Endodermal cell (in vitro differentiated cells): ENCODE data around the gene HS1BP3. TPM values are rescaled to one million over a fixed set of nuclear protein-coding genes. Genes with fewer than 3 reads are reported as not detected.

Experiments used
- DNase-seq: peaks from one replicate; pipeline ENCODE4 v3.0.0-alpha.2; 2017
- H3K27ac ChIP-seq: 2 replicates; pipeline ENCODE4 v1.5.1; 2013; ENCODE audit warnings: mild to moderate bottlenecking, low read depth, low read length, moderate library complexity
- H3K27me3 ChIP-seq: 2 replicates; pipeline ENCODE4 v1.6.1; 2013; ENCODE audit warnings: mild to moderate bottlenecking, low read length, moderate library complexity; ENCODE audit not compliant: insufficient read depth, control insufficient read depth, poor library complexity, severe bottlenecking
- H3K36me3 ChIP-seq: 2 replicates; pipeline ENCODE4 v1.7.0; 2013; ENCODE audit warnings: mild to moderate bottlenecking, low read length, moderate library complexity; ENCODE audit not compliant: control insufficient read depth, insufficient read depth
- H3K4me1 ChIP-seq: one replicate; pipeline ENCODE4 v1.7.0; 2013; ENCODE audit warnings: low read length; ENCODE audit not compliant: control insufficient read depth, insufficient read depth
- H3K4me3 ChIP-seq: 2 replicates; pipeline ENCODE4 v1.5.1; 2013; ENCODE audit warnings: mild to moderate bottlenecking, low read length, moderate library complexity
- H3K9ac ChIP-seq: 2 replicates; pipeline ENCODE4 v1.6.1; 2013; ENCODE audit warnings: mild to moderate bottlenecking, low read length, moderate library complexity; ENCODE audit not compliant: poor library complexity, severe bottlenecking; ENCODE audit errors: extremely low read depth
- H3K9me3 ChIP-seq: 2 replicates; pipeline ENCODE4 v1.6.1; 2013; ENCODE audit warnings: mild to moderate bottlenecking, low read length, moderate library complexity; ENCODE audit not compliant: control insufficient read depth
- H3K27ac Mint-ChIP-seq: 2 replicates; pipeline ENCODE4 v1.8.0; 2020; ENCODE audit warnings: mixed read lengths
- H3K27me3 Mint-ChIP-seq: 2 replicates; pipeline ENCODE4 v1.8.0; 2021; ENCODE audit warnings: mild to moderate bottlenecking, mixed read lengths; ENCODE audit not compliant: insufficient read depth
- H3K36me3 Mint-ChIP-seq: 2 replicates; pipeline ENCODE4 v1.8.0; 2020; ENCODE audit warnings: low read depth, mixed read lengths
- H3K4me1 Mint-ChIP-seq: 2 replicates; pipeline ENCODE4 v1.8.0; 2020; ENCODE audit warnings: mixed read lengths
- H3K4me3 Mint-ChIP-seq: 2 replicates; pipeline ENCODE4 v1.8.0; 2020; ENCODE audit warnings: mild to moderate bottlenecking, moderate library complexity, mixed read lengths
- H3K9me3 Mint-ChIP-seq: 2 replicates; pipeline ENCODE4 v1.8.0; 2020; ENCODE audit warnings: mild to moderate bottlenecking, mixed read lengths
- WGBS, 2 experiments: methylation state at CpG; one replicate each; pipeline versions ENCODE4 v1.1.5 to v1.1.7; 2013; ENCODE audit warnings: missing lambda C conversion rate in 2 of 2, mixed read lengths in 1 of 2; ENCODE audit not compliant: insufficient coverage in 1 of 2, insufficient read length in 1 of 2; 5-methylcytosine and 5-hydroxymethylcytosine counted together
- total RNA-seq, 2 donors: library from RNA; stranded (reverse); fragmentation: NEBNext Ultra II Directional in 1 of 2; extraction: Animal tissue kit (Norgen Biotek cat#: 25700) in 1 of 2; gene quantifications; 2 replicates in 1 of 2; 3 replicates in 1 of 2; pipeline ENCODE4 v1.2.1, GENCODE V29; 2021
- TF ChIP-seq, protein P1 (sequence below): fragments of 200-600 bp; sonication (generic); conservative IDR thresholded peaks from 2 replicates; pipeline ENCODE4 v1.5.0; 2021; ENCODE audit warnings: antibody characterized with exemption, mild to moderate bottlenecking

HS1BP3 gene
- total RNA-seq, 2 donors from 2014 or later: 23.0 to 26.2 TPM

DNA sequence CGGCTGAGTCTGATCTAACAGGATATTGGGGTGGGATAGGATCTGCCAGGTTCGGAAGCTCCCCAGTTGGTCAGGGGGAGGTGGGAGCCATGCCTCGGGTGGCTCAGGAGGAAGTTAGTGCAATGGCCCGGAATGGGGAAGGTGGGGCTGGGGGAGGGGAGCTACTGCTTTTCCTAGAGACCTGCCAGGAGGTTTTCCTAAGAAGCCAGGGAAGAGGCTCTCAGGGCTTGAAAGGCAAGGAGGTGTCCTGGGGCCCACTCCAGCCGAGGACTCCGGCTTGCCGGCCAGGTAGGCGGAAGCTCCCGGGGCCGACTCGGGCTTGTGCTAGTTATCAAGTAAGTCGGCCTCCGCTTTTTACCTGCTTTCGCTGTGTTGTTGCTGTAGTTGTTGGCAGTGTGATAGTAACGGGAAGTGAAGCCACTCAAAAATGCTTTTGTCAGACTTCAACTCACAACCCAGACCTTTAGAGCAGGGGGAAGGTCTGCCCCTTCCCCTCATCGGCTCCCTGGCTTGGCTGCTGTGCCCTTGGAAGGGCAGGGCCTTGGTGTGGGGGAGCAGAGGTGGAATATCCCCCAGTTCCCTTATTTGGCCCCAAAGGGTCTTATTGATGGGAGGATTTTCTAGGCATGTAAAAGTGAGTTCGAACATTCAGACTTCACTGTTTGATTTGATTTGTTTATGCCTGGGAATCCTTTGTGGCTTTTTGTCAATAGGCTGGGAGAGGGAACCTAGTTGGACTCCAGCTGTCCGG is 21.5 kb upstream of the HS1BP3 start:
- H3K4me1 Mint-ChIP-seq: peaks cover 9% of the 10 kb centered on the region
- peaks cover 15% of the 10 kb centered on the region for H3K9me3 Mint-ChIP-seq
- Histone ChIP-seq H3K9ac (no peak overlapping the region), H3K4me3 (no peak overlapping the region), H3K27me3 (peaks cover 76% of the 10 kb centered on the region), H3K27ac (no peak overlapping the region), H3K9me3 (no peaks in the 10 kb centered on the region), H3K36me3 (no peaks in the 10 kb centered on the region), H3K4me1 (no peaks in the 10 kb centered on the region)
- peak; percentile 85 for DNase-seq
- H3K27ac Mint-ChIP-seq: no peak overlapping the region
- WGBS, 2 experiments: 15 to 27% methylated on average over 9 to 18 of the region's 18 CpGs
- TF ChIP-seq, protein P1, sequence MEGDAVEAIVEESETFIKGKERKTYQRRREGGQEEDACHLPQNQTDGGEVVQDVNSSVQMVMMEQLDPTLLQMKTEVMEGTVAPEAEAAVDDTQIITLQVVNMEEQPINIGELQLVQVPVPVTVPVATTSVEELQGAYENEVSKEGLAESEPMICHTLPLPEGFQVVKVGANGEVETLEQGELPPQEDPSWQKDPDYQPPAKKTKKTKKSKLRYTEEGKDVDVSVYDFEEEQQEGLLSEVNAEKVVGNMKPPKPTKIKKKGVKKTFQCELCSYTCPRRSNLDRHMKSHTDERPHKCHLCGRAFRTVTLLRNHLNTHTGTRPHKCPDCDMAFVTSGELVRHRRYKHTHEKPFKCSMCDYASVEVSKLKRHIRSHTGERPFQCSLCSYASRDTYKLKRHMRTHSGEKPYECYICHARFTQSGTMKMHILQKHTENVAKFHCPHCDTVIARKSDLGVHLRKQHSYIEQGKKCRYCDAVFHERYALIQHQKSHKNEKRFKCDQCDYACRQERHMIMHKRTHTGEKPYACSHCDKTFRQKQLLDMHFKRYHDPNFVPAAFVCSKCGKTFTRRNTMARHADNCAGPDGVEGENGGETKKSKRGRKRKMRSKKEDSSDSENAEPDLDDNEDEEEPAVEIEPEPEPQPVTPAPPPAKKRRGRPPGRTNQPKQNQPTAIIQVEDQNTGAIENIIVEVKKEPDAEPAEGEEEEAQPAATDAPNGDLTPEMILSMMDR: no peak
- no peaks in the 10 kb centered on the region for H3K36me3 Mint-ChIP-seq
- H3K27me3 Mint-ChIP-seq: peaks cover 70% of the 10 kb centered on the region
- no peak overlapping the region for H3K4me3 Mint-ChIP-seq

DNA sequence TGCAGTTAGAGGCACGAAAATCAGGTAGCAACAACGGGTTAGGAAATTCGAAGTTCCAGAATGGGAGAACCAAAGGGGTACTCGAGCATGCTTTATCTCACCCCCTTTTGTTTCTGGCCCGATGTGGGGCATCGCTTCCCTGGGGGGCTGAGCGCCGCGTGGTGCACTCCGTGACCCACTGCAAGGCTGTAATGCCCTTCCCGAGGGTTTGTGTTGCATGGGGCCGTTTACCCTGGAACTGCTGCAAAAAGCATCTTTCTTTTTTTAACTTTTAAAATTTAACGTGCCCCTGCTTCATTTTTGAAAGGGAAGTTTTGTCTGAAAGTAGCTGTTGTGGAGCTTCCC is 20.8 kb upstream of the HS1BP3 start:
- H3K9me3 Mint-ChIP-seq: peaks cover 15% of the 10 kb centered on the region
- DNase-seq: peak; percentile 50
- peaks cover 9% of the 10 kb centered on the region for H3K4me1 Mint-ChIP-seq
- H3K27me3 Mint-ChIP-seq: peaks cover 72% of the 10 kb centered on the region
- Histone ChIP-seq H3K27ac (no peak overlapping the region), H3K4me1 (no peaks in the 10 kb centered on the region), H3K27me3 (peaks cover 79% of the 10 kb centered on the region), H3K4me3 (no peak overlapping the region), H3K36me3 (no peaks in the 10 kb centered on the region), H3K9ac (no peak overlapping the region), H3K9me3 (no peaks in the 10 kb centered on the region)
- TF ChIP-seq, protein P1: no peak
- H3K27ac Mint-ChIP-seq: no peak overlapping the region
- no peaks in the 10 kb centered on the region for H3K36me3 Mint-ChIP-seq
- no peak overlapping the region for H3K4me3 Mint-ChIP-seq
- WGBS, 2 experiments: 5 to 17% methylated on average over 8 to 13 of the region's 13 CpGs

DNA sequence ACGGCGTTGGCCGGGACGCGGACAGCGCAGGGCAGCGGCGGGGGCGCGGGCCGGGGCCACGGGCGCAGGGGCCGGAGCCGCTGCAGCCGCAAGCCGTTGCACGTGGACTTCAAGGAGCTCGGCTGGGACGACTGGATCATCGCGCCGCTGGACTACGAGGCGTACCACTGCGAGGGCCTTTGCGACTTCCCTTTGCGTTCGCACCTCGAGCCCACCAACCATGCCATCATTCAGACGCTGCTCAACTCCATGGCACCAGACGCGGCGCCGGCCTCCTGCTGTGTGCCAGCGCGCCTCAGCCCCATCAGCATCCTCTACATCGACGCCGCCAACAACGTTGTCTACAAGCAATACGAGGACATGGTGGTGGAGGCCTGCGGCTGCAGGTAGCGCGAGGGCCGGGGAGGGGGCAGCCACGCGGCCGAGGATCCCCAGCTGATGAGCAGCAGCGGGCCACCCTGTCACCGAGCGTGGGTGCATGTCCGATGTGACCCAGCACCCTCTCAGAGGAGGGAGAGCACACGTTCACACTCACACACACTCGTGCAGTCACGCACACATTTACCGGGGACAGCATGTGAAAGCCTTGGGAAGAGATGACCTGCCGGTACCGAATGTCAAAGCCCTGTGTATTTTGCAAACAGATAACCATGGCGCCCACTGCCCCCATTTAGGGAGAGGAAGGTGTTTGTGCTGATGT is 20.3 kb upstream of the HS1BP3 start:
- DNase-seq: peak; percentile 76
- 8 to 17% methylated on average over 1 to 60 of the region's 60 CpGs for WGBS, 2 experiments
- H3K27ac Mint-ChIP-seq: no peak overlapping the region
- H3K36me3 Mint-ChIP-seq: no peaks in the 10 kb centered on the region
- TF ChIP-seq, protein P1: no peak
- peaks cover 15% of the 10 kb centered on the region for H3K9me3 Mint-ChIP-seq
- H3K27me3 Mint-ChIP-seq: peaks cover 77% of the 10 kb centered on the region
- Histone ChIP-seq H3K9ac (no peak overlapping the region), H3K27me3 (peaks cover 84% of the 10 kb centered on the region), H3K9me3 (no peaks in the 10 kb centered on the region), H3K27ac (no peak overlapping the region), H3K4me3 (no peak overlapping the region), H3K36me3 (no peaks in the 10 kb centered on the region), H3K4me1 (no peaks in the 10 kb centered on the region)
- peaks cover 8% of the 10 kb centered on the region for H3K4me1 Mint-ChIP-seq
- H3K4me3 Mint-ChIP-seq: no peak overlapping the region
